Measurements from ENCODE around the gene ADORA2B.
A peak's percentile ranks its signal among the peaks of the same experiment; 100 is the strongest.
"Not testable (repeated sequence)": the region's sequence is repeated elsewhere in the genome, so short reads cannot be mapped to it uniquely, and the experiment has no call there.

The ADORA2B gene

DNA sequence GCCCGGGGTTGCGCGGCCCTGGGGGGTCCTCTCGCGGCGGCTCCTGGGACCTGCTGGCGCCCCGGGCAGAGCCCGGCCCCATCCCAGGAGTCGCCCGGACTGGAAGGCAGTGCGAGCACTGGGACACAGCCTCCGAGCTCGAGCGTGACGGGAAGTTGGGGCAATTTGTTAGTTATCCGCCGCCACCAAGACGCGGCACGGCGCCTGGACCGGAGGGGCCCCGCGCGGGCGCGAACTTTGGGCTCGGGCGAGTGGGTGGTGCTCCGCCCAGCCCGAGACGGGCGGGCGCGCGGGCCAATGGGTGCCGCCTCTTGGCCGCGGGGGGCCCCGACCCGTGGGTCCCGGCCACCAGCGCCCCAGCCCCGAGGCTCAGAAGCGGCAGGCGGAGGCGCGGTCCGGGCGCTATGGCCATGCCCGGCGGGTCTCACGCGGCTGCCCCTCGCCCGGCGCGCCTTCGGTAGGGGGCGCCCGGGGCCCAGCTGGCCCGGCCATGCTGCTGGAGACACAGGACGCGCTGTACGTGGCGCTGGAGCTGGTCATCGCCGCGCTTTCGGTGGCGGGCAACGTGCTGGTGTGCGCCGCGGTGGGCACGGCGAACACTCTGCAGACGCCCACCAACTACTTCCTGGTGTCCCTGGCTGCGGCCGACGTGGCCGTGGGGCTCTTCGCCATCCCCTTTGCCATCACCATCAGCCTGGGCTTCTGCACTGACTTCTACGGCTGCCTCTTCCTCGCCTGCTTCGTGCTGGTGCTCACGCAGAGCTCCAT, at the start of gene ADORA2B:
Gene ADORA2B (plus strand): TSS at position 372 of the 768 bp plus-strand sequence. CDS start 119 bp downstream, at position 491.
- DNase-seq (ENCODE audit: low read depth in 3 of 3), result peak in 2 of 3 experiments; percentile 21 to 52

DNA sequence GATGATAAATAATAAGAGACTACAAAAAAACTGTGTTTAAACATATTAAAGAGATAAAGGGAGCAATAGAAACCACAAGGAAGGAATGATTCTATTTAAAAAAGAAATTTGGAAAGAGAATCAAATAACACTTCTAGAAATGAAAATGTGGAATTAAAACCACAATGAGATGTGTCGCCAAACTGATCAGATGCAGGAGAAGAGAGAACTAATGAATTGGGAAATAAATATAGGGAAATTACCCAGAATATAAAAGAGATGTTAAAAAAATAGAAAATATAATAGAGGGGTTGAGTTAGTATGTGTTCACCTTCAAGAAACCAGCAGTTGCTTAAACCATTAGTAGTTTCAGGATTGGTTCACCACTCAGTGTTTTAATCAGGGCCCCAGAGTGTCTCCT, 48.7 kb upstream of the ADORA2B start:
- no peak for DNase-seq (ENCODE audit: low read depth in 3 of 3)

DNA sequence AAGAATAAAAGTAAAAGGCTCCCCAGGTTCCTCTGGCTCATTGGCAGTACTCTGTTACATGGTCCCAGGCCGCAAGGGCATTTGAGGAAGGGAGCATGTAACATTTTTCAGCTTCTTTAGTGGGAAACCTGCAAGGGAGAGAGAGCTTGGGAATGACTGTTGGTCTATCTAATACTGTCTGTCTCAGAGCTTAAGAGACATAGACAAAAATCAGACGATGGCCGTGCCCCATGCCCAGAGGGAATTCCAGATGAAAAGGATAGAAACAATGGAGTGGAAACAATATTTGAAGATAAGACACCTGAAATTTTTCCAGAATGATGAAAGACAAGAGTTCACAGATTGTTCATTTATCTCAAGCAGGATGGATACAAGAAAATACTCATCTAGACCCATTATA, 48.1 kb upstream of the ADORA2B start:
- no peak for DNase-seq (ENCODE audit: low read depth in 3 of 3)

DNA sequence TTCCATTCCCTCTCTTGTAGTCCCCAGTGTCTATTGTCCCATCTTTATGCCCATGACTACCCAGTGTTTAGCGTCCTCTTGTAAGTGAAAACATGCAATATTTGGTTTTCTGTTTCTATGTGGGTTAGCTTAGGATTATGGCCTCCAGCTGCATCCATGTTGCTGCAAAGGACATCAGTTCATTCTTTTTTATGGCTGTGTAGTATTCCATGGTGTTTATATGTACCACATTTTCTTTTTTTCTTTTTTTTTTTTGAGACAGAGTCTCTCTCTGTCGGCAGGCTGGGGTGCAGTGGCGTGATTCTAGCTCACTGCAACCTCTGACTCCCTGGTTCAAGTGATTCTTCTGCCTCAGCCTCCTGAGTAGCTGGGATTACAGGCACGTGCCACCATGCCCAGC, 45.3 kb upstream of the ADORA2B start:
- not testable (repeated sequence) for DNase-seq (ENCODE audit: low read depth in 3 of 3)

DNA sequence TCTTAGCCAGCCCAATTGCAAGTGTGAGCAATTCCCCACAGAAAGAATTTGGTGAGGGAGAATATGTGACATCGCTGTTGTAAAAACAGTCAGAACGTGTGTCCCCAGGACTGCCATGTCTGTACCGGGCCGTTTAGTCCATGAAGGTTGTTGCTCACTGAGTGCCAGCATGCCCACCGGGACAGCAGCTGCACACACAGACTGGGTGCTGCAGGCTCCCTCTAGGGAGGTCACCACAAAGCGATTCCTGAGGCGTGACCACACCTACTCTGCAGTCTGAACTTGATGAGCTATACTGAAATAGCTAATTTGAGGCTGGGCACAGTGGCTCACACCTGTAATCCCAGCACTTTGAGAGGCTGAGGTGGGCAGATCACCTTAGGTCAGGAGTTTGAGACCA, 44.1 kb upstream of the ADORA2B start:
- no peak for DNase-seq (ENCODE audit: low read depth in 3 of 3)

DNA sequence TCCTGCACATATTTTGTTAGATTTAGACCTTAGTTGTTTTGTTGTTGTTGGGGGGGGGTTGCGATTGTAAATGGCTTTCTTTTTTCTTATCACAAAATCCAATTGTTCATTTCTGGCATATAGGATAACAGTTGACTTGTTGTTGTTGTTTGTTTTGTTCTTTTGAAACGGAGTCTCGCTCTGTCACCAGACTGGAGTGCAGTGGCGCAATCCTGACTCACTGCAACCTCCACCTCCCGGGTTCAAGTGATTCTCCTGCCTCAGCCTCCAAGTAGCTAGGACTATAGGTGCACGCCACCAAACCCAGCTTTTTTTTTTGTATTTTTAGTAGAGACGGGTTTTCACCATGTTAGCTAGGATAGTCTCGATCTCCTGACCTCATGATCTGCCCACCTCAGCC, 39.7 kb upstream of the ADORA2B start:
- not testable (repeated sequence) for DNase-seq (ENCODE audit: low read depth in 3 of 3)

DNA sequence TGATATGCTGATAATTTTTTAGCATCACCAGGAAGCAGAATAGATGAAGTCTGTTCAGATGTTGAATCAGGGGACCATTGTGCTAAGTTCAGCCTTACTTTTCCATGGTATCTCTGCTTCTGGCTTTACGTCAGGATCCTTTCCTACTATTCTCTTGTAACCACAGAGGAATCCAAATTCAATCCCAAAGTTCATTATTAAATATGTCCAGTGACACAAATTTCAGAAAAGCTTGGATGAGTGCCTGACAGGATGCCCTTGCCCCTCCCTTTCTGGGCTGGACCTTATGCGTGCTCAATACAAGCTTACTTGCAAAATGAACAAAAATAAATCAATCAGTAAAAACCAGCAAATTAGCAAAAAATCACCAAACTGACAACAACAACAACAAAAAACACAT, 37.6 kb upstream of the ADORA2B start:
- no peak for DNase-seq (ENCODE audit: low read depth in 3 of 3)

DNA sequence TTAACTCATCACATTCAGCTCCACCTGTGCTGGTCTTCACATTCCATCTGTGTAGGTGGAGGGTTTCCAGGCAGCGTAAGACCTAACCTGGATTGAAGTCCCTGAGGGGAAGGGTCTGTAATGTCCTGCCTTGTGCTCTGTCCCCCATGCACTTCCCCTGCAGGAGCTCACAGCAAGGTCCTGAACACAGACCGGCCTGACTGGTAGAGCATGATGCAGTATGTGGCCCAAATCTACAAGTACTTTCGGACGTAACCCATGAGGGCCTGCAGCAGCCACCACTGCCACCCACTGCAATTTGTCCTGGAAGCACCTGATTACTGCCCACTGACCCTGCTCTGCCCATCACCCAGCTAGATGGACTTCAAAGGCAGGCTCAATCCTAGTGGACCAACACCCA, 36.6 kb upstream of the ADORA2B start:
- DNase-seq (ENCODE audit: low read depth in 3 of 3), result no peak

DNA sequence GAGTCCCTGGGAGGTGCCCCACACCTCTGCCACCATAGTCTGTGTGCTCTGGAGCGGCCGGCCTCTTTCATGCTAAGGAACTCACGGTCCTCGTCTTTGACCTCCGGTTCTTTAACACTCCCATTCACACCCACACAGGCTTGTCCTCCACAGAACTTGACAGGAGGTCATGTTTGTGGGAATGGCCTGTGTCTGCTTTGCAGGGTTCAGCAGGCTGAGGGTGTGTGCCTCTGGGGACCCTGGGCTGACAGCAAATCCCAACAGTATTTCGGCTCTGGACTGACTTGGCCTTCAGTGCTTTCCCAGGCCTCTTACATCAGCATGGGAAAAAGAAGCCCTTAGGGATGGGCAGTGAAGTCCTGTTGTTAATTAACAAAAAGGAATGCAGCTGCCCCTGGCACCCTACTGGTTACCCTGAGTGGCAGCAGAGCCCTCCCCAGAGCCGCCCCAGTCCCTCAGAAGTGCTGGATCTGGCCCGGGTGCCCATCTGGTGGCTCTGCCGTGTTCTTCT, 35.4 kb upstream of the ADORA2B start:
- no peak for DNase-seq (ENCODE audit: low read depth in 3 of 3)

DNA sequence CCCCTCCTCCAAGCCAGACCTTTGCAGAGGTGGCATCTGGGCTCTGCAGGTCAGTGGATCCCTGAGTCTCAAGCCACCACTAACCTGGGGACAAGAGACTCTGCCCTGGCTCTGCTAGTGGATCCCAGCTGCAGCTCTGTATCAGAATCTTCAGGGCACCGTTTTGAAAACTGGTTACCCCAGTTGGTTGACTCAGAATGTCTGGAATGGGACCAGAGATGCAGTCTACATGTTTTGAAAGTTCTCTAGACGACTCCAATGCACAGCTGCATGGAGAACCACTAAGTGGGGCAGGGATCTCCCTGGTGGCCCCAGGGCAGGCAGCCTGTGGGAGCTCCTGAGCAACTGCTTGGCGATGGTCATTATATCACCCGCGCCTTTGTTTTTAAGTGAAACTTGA, 34.1 kb upstream of the ADORA2B start:
- DNase-seq (ENCODE audit: low read depth in 3 of 3), result no peak

DNA sequence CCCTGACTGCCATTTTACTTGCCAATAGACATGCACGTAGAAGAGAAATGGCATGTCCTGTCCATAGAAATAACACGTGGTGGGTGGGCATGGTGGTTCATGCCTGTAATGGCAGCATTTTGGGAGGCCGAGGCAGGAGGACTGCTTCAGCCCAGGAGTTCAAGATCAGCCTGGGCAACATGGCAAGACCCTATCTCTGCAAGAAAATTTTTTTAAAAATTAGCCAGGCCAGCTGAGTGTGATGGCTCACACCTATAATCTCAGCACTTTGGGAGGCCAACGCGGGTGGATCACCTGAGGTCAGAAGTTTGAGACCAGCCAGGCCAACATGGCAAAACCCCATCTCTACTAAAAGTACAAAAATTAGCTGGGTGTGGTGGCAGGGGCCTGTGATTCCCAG, 33.2 kb upstream of the ADORA2B start:
- not testable (repeated sequence) for DNase-seq (ENCODE audit: low read depth in 3 of 3)

DNA sequence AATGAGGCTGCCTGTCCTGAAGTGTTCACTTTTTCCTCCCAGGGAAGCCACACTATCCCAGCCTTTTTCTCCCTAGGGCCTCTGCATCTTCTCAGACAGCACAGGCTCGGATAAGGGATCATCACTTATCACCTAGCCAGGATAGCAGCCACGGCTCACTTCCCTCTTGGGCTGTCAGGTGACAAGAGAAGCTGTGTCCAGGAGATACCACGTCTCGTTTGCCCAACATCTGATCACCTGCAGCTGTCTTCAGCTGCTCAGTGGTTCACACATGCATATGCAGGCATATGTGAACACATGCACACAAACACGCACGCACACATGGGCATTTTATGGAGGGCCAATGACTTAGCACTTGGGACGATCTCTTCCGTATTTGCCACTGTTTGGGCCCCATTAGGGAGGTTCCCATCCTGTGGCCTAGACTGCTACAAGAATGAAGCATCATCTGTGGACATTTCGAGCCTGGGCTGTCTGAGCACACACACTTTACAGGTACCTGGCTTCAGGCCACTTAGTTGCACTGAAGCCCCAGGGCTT, 32.4 kb upstream of the ADORA2B start:
- DNase-seq (ENCODE audit: low read depth in 3 of 3), result no peak

DNA sequence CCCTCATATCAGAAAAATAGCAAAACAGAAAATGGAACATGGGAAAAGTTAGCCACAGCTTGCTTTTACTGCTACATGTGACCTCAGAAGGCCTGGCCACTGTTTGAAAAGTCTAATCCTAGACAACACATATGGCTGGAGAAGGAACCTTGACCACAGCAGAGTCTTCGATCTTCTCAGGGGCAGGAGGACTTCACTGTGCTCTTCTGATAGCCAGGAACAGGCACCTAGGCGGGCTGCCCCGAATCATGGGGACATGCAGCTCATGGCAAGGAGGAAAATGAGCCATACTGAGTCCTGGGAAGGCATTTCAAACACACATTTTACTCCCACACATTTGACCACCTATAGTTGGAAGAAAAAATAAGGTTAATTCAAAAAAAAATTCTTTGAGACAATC, 31.1 kb upstream of the ADORA2B start:
- no peak for DNase-seq (ENCODE audit: low read depth in 3 of 3)

DNA sequence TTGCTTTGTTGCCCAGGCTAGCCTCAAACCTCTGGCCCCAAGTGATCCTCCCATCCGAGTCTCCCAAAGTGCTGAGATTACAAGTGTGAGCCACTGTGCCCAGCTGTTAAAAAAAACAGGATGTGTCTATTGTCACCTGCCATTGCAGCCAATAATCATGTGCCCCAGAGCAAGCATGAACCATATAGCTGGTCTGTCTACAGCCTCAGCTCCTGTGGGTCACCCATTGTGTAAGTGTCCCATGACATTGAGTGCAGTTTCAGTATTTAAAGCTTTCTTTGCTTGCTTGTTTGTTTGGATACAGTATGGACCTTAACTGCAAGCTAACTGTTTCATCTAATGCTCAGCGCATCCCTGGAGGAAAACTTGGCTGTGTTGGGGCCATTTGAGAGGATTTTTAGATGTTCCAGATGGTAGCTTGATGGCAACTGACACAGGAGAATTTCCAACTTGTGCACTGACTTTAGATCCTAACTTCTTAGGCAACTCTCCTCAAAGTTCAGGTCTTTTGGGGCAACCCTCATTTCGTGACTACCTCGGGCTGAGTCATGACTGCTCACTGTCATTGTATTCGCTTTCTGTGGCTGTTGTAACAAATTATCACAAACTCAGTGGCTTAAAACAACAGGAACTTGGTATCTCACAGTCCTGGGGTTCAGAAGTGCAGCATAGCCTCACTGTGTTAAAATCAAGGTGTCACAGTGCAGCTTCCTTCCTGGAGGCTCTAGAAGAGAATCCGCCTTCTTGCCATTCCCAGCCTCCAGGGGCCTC, 30.3 kb upstream of the ADORA2B start:
- DNase-seq (ENCODE audit: low read depth in 3 of 3), result no peak

DNA sequence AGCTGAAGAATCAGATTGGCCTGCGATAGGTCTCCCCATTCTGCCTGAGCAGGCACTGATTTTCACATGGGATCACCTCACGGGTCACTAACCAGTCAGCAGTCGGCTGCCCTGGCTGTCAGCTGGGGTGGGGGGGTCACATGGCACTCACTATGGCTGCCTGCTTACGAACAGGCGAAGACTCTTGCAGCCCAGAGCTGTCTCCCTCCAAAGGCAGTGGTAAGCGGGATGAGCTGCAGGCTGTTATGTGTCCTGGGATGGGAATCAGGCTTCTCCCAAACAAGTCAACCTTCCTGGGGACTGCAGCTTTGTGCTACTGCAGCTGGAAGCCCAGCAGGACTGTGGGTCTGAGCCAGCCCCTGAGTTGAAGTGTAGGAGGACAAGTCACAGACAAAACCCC, 29.0 kb upstream of the ADORA2B start:
- no peak for DNase-seq (ENCODE audit: low read depth in 3 of 3)

DNA sequence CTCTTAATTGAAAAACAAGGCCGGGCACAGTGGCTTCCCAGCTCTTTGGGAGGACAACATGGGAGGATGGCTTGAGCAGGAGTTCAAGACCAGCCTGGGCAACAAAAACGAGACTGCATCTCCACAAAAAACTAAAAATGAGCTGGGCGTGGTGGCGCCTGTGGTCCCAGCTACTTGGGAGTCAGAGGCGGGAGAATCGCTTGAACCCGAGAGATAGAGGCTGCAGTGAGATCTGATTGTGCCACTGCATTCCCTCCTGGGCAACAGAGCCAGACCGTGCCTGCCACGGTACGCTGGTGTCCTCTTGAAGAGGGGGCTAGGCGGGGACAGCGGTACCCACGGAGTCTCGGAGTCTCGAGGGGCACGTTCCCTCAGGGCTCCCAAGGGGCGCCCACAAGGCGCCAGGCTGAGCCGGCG, 27.9 kb upstream of the ADORA2B start:
- no peak for DNase-seq (ENCODE audit: low read depth in 3 of 3)

DNA sequence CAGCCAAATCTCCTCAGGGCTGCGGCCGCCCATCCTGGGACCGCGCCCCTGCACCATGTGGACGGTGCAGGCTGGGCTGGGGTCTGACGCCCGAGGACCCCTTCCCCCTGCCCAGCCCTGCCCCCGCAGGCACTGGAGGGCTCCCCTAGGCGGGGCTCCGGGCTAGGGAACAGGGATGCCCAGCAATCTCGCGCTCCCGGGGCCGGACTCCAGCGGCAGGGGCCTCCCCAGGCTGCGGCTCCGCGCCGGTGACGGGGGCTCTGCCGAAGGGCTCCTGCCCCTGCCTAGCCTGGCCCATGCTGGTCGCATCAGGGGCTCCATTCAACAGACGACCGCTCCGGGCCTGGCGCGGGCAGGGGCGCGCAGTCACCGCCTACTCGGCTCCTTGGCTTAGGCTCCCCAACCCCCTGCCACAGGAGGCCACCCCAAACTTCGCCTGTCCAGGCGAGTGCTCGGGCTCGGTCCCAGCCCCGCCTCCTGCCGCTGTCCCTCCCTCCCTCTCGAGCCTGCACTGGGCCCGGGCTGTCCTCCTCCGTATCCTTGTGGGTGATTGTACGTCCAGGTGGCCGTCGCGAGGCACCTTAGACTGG, 27.4 kb upstream of the ADORA2B start:
- no peak for DNase-seq (ENCODE audit: low read depth in 3 of 3)

DNA sequence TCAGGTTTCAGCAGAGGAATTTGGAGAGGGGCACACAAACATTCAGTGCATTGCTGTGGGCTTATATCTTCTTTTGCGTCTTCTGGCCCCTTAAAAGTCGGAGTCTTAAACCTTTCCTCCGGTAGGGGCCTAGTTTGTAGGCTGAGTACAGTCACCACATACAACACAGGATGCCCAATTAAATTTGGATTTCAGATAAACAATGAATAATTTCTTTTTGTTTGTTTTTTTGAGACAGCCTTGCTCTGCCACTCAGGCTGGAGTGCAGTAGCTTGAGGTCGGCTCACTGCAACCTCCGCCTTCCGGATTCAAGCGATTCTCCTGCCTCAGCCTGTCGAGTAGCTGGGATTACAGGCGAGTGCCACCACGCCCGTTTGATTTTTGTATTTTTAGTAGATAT, 26.7 kb upstream of the ADORA2B start:
- no peak for DNase-seq (ENCODE audit: low read depth in 3 of 3)

DNA sequence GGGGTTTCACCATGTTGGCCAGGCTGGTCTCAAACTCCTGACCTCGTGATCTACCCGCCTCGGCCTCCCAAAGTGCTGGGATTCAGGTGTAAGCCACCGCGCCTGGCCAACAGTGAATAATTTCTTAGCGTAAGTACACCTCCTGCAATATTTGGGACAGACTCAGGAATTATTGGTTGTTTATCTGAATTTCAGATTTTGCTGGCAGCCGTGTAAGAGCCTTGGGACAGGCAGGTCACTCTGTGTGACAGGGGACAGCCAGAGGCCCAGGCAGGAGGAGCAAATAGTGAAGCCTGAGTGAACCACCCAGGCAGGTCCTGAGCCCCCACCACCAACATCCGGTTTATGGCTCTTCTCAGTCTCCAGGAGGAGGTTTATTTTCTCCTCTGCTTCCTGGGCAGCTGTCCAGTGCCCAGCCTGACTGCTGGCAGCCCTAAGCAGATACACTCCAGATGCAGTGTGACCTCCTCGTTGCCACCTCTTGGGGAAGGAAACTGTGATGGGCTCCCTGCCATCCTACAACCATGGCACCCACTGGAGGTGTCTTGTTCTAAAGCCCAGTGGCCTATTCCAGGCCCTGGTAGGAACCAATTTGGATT, 26.2 kb upstream of the ADORA2B start:
- DNase-seq (ENCODE audit: low read depth in 3 of 3), result no peak

DNA sequence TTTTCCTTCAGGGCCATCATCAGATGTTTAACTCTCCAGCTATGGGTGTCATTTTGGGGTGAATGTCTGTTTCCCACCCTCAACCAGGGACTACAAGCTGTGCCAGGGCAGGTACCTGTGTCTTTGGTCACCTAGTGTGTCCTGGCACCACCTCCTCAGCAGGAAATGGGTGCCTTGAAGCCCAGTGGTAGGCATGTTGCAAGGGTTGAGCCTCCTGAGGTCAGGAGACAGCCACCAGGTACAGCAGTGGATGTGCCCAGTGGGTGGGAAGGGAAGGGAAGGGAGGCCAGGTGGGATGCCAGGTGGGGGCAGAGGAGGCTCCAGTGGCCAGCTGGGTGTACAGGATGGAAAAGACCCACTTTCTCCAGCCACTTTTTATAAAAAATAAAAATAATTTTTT, 25.5 kb upstream of the ADORA2B start:
- DNase-seq (ENCODE audit: low read depth in 3 of 3), result no peak

DNA sequence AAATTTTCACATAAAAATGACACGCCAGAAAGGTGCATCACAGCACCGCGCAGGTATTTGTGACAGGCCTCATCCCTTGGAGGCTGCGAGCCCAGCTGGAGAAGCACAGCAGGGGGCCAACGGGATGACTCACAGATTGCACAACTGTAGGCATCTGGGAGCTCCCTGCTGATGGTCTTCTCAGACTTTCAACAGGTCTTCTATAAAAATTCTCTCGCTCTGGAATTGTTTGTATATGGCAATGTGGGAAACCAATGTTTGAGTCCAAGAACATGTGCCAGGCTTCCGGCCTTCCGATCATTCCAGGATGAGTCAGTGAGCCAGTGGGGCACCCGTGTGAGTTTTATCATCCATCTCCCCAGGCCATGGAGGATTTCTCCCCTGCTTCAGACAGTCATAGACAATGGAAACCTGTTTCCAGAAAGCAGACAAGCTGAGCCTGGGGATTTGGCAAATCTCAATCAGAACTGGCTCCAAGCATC, 24.1 kb upstream of the ADORA2B start:
- DNase-seq (ENCODE audit: low read depth in 3 of 3), result no peak

DNA sequence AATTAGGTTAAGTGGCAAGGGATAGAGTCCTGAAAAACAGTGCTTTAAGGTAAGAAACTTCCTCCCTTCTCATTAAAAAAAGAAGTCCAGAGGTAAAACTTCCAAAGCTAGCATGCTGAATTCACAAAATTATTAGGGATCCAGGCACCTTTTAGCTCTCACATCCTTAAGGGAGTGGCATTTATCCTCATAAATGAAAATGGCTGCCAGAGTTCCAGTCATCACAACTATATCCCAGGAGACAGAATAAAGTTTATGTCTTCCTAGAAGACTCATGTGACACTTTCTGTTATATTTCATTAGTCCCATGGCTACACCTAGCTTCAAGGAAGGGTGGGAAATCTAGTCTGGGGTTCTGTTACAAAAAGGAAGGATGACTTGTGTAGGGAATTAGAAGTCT, 23.3 kb upstream of the ADORA2B start:
- no peak for DNase-seq (ENCODE audit: low read depth in 3 of 3)

Measured in stimulated activated CD4-positive, alpha-beta T cell treated with anti-CD3 and anti-CD28 coated beads, TNF-alpha, amount 100 ng/mL, for 24 hours (primary cell).